Upper lobe of right lung (tissue), 1 donor: ENCODE data around the gene APP. TPM values are rescaled to one million over a fixed set of nuclear protein-coding genes. Genes with fewer than 3 reads are reported as not detected.

Experiments
- ATAC-seq: fragments of 200-7000 bp; cut with Tn5 transposase; one replicate; pipeline ENCODE4 v1.9.1; 2020; ENCODE audit warnings: mild to moderate bottlenecking, moderate library complexity
- DNase-seq: peaks from one replicate; pipeline ENCODE4 v3.0.0-alpha.2; 2020
- H3K27ac ChIP-seq: fragments of 200-600 bp; one replicate; pipeline ENCODE4 v1.8.0; 2022
- H3K27me3 ChIP-seq: fragments of 200-600 bp; one replicate; pipeline ENCODE4 v1.8.0; 2022; ENCODE audit warnings: mild to moderate bottlenecking
- H3K36me3 ChIP-seq: fragments of 200-600 bp; one replicate; pipeline ENCODE4 v1.8.0; 2022
- H3K4me1 ChIP-seq: fragments of 200-600 bp; one replicate; pipeline ENCODE4 v1.8.0; 2022
- H3K4me3 ChIP-seq: fragments of 200-600 bp; one replicate; pipeline ENCODE4 v1.8.0; 2022; ENCODE audit warnings: mild to moderate bottlenecking
- H3K9me3 ChIP-seq: fragments of 200-600 bp; one replicate; pipeline ENCODE4 v1.8.0; 2022
- CTCF ChIP-seq: fragments of 200-600 bp; IDR thresholded peaks from one replicate; pipeline ENCODE4 v1.8.0; 2022; ENCODE audit warnings: antibody characterized with exemption
- intact Hi-C: fragments of 100-400 bp; cut with DNase I; formaldehyde crosslinking; loops from one replicate; pipeline ENCODE4 v1.11.0; 2022
- total RNA-seq: library from RNA; stranded (reverse); fragmentation: NEBNext Ultra II Directional; extraction: Animal tissue kit (Norgen Biotek cat#: 25700); gene quantifications from one replicate; pipeline ENCODE4 v1.2.1, GENCODE V29; 2021
- donor health status: DM: no; HTN: yes; CAD: no; lungs with severe emphysema.

APP gene
- total RNA-seq, 1 donor from 2014 or later = 480 TPM

- H3K27me3 ChIP-seq = no peaks in the 10 kb centered on the region
- no peak for TF ChIP-seq CTCF
- H3K36me3 ChIP-seq = peaks cover 4% of the 10 kb centered on the region
- no peak for DNase-seq
- H3K4me1 ChIP-seq = no peaks in the 10 kb centered on the region
- no peak overlapping the region for H3K27ac ChIP-seq
- no peak for ATAC-seq
- intact Hi-C loops = no loop called here
- no peak overlapping the region for H3K4me3 ChIP-seq
- H3K9me3 ChIP-seq = no peaks in the 10 kb centered on the region
Observed at GRCh38 chr21:26003404-26003803, 167.2 kb downstream of the APP start.

- DNase-seq = no peak
- intact Hi-C loops = no loop called here
- TF ChIP-seq CTCF = no peak
- peaks cover 12% of the 10 kb centered on the region for H3K36me3 ChIP-seq
- no peaks in the 10 kb centered on the region for H3K9me3 ChIP-seq
- H3K27ac ChIP-seq = no peak overlapping the region
- no peaks in the 10 kb centered on the region for H3K4me1 ChIP-seq
- no peaks in the 10 kb centered on the region for H3K27me3 ChIP-seq
- no peak overlapping the region for H3K4me3 ChIP-seq
- no peak for ATAC-seq
Observed at GRCh38 chr21:26001356-26001755, 169.2 kb downstream of the APP start.

- DNase-seq = no peak
- no peaks in the 10 kb centered on the region for H3K27me3 ChIP-seq
- peaks cover 22% of the 10 kb centered on the region for H3K36me3 ChIP-seq
- TF ChIP-seq CTCF = no peak
- ATAC-seq = peak; percentile 35
- H3K4me3 ChIP-seq = no peak overlapping the region
- H3K4me1 ChIP-seq = no peaks in the 10 kb centered on the region
- H3K9me3 ChIP-seq = no peaks in the 10 kb centered on the region
- H3K27ac ChIP-seq = no peak overlapping the region
- intact Hi-C loops = no loop called here
Observed at GRCh38 chr21:25999921-26000582, 170.5 kb downstream of the APP start.

GRCh38 chr21:25997788-25998611, 172.6 kb downstream of the APP start:
- intact Hi-C loops = no loop called here
- no peak overlapping the region for H3K4me3 ChIP-seq
- H3K4me1 ChIP-seq = no peaks in the 10 kb centered on the region
- ATAC-seq = no peak
- H3K27ac ChIP-seq = no peak overlapping the region
- DNase-seq = no peak
- no peaks in the 10 kb centered on the region for H3K27me3 ChIP-seq
- H3K9me3 ChIP-seq = no peaks in the 10 kb centered on the region
- H3K36me3 ChIP-seq = peaks cover 24% of the 10 kb centered on the region
- TF ChIP-seq CTCF = no peak

- Histone ChIP-seq H3K36me3 (peaks cover 29% of the 10 kb centered on the region), H3K4me3 (no peak overlapping the region), H3K27me3 (no peaks in the 10 kb centered on the region), H3K9me3 (no peaks in the 10 kb centered on the region), H3K27ac (no peak overlapping the region), H3K4me1 (no peaks in the 10 kb centered on the region)
- no peak for DNase-seq
- intact Hi-C loops = no loop called here
- no peak for ATAC-seq
- TF ChIP-seq CTCF = no peak
Observed at GRCh38 chr21:25995278-25995677, 175.3 kb downstream of the APP start.
